HepG2 (cell line): ENCODE results near the gene OSGIN1. TPM values are rescaled to one million over a fixed set of nuclear protein-coding genes. Genes with fewer than 3 reads are reported as not detected.
A peak's percentile ranks its signal among the peaks of the same experiment; 100 is the strongest.

Experiments
- CCAR2 ChIP-seq: fragments of 200-400 bp; formaldehyde crosslinking; optimal IDR thresholded peaks from 2 replicates; pipeline ENCODE3; 2018; ENCODE audit warnings: low read depth, mild to moderate bottlenecking, low read length, moderate library complexity
- FOSL1 ChIP-seq: sonication (generic); formaldehyde crosslinking; IDR thresholded peaks from 2 replicates; pipeline ENCODE4 v1.9.0; 2021; ENCODE audit warnings: missing genetic modification reagents, borderline replicate concordance
- MBD4 ChIP-seq: IDR thresholded peaks from 2 replicates; pipeline ENCODE4 v1.6.1; 2012; ENCODE audit warnings: low read length, inconsistent platforms, borderline replicate concordance
- MBNL3 ChIP-seq: fragments of 250-450 bp; sonication (Bioruptor Pico); conservative IDR thresholded peaks from 2 replicates; pipeline ENCODE4 v1.8.0; 2022; ENCODE audit warnings: mild to moderate bottlenecking, inconsistent platforms
- NFE2 ChIP-seq: sonication (generic); formaldehyde crosslinking; IDR thresholded peaks from 2 replicates; pipeline ENCODE4 v1.4.0; 2020; ENCODE audit warnings: missing genetic modification reagents
- NFRKB ChIP-seq: fragments of 450-650 bp; IDR thresholded peaks from 2 replicates; pipeline ENCODE4 v1.6.1; 2017
- PAWR ChIP-seq: sonication (generic); formaldehyde crosslinking; IDR thresholded peaks from 2 replicates; pipeline ENCODE4 v1.4.0; 2020; ENCODE audit warnings: missing genetic modification reagents, mild to moderate bottlenecking, borderline replicate concordance
- RBM39 ChIP-seq: fragments of 200-400 bp; formaldehyde crosslinking; IDR thresholded peaks from one replicate; pipeline ENCODE4 v1.6.1; 2018; ENCODE audit warnings: antibody characterized with exemption, mild to moderate bottlenecking, low read depth, low read length; ENCODE audit not compliant: poor library complexity, severe bottlenecking
- REL ChIP-seq: sonication (generic); formaldehyde crosslinking; conservative IDR thresholded peaks from 2 replicates; pipeline ENCODE4 v1.8.0; 2022; ENCODE audit warnings: mild to moderate bottlenecking, missing genetic modification reagents, moderate library complexity
- SMAD1 ChIP-seq: sonication (generic); formaldehyde crosslinking; IDR thresholded peaks from 2 replicates; pipeline ENCODE4 v1.4.0; 2020; ENCODE audit warnings: missing genetic modification reagents, low read depth, mild to moderate bottlenecking, borderline replicate concordance
- SMAD3 ChIP-seq: sonication (generic); formaldehyde crosslinking; IDR thresholded peaks from 2 replicates; pipeline ENCODE4 v1.4.0; 2020; ENCODE audit warnings: missing genetic modification reagents
- SMC3 ChIP-seq: IDR thresholded peaks from 2 replicates; pipeline ENCODE4 v1.6.1; 2011; ENCODE audit warnings: low read length, improper control_type of control experiment
- SNAI1 ChIP-seq: sonication (generic); formaldehyde crosslinking; IDR thresholded peaks from 2 replicates; pipeline ENCODE4 v1.5.0; 2020; ENCODE audit warnings: mild to moderate bottlenecking, missing genetic modification reagents, borderline replicate concordance
- TAF1 ChIP-seq: sonication (generic); formaldehyde crosslinking; IDR thresholded peaks from 2 replicates; pipeline ENCODE4 v1.4.0; 2020; ENCODE audit warnings: missing genetic modification reagents
- TOE1 ChIP-seq: sonication (generic); formaldehyde crosslinking; IDR thresholded peaks from 2 replicates; pipeline ENCODE4 v1.4.0; 2020; ENCODE audit warnings: mild to moderate bottlenecking, missing genetic modification reagents
- TP53 ChIP-seq: sonication (generic); formaldehyde crosslinking; conservative IDR thresholded peaks from 2 replicates; pipeline ENCODE4 v1.4.0; 2020; ENCODE audit warnings: missing genetic modification reagents
- ZFP36L1 ChIP-seq: sonication (generic); formaldehyde crosslinking; IDR thresholded peaks from 2 replicates; pipeline ENCODE4 v1.8.0; 2022; ENCODE audit warnings: mild to moderate bottlenecking, missing genetic modification reagents, moderate library complexity
- ZNF251 ChIP-seq: sonication (generic); formaldehyde crosslinking; IDR thresholded peaks from 2 replicates; pipeline ENCODE4 v1.9.0; 2021; ENCODE audit warnings: mild to moderate bottlenecking, missing genetic modification reagents
- ZNF3 ChIP-seq: IDR thresholded peaks from 2 replicates; pipeline ENCODE4 v1.7.0; 2017; ENCODE audit warnings: inconsistent platforms
- ZNF326 ChIP-seq: sonication (generic); formaldehyde crosslinking; IDR thresholded peaks from 2 replicates; pipeline ENCODE4 v1.4.0; 2020; ENCODE audit warnings: missing genetic modification reagents, borderline replicate concordance
- polyA plus RNA-seq, 8 experiments: library from polyadenylated mRNA; depleted of rRNA in 3 of 8; stranded (reverse) in 7 of 8; unstranded in 1 of 8; fragments of >200 nt; fragmentation: Illumina TruSeq in 4 of 8; extraction: Trizol in 4 of 8; gene quantifications; 2 replicates each; pipeline versions ENCODE4 v1.2.1 to v1.2.3, GENCODE V29; 2011 to 2016; ENCODE audit warnings: low read depth in 4 of 8, missing spikeins in 1 of 8, mixed read lengths in 1 of 8; ENCODE audit not compliant: insufficient read depth in 1 of 8
- total RNA-seq, 5 experiments: library from RNA; depleted of rRNA; stranded (reverse); fragments of >200 nt; fragmentation: Illumina TruSeq; extraction: Trizol; gene quantifications; 2 replicates each; pipeline ENCODE4 v1.2.3, GENCODE V29; 2016; ENCODE audit warnings: low read depth in 1 of 5
- TF ChIP-seq, protein P1 (sequence below): sonication (generic); formaldehyde crosslinking; IDR thresholded peaks from 2 replicates; pipeline ENCODE4 v1.8.1; 2023; ENCODE audit warnings: mild to moderate bottlenecking, missing genetic modification reagents, borderline replicate concordance
- TF ChIP-seq, protein P2 (sequence below): sonication (generic); formaldehyde crosslinking; IDR thresholded peaks from 2 replicates; pipeline ENCODE4 v1.5.1; 2020; ENCODE audit warnings: mild to moderate bottlenecking, moderate library complexity, missing genetic modification reagents
- TF ChIP-seq, protein P3 (sequence below): sonication (generic); formaldehyde crosslinking; conservative IDR thresholded peaks from 2 replicates; pipeline ENCODE4 v1.8.0; 2022; ENCODE audit warnings: mild to moderate bottlenecking, moderate library complexity, missing genetic modification reagents
- TF ChIP-seq, protein P4 (sequence below): IDR thresholded peaks from 2 replicates; pipeline ENCODE4 v1.6.1; 2012; ENCODE audit warnings: inconsistent platforms
- TF ChIP-seq, protein P5 (sequence below): sonication (generic); formaldehyde crosslinking; IDR thresholded peaks from 2 replicates; pipeline ENCODE4 v1.4.0; 2020; ENCODE audit warnings: missing genetic modification reagents

The OSGIN1 gene
- total and polyA plus RNA-seq, 2 of the 13 experiments (the other 11 are each of a cell fraction or from before 2014, with no cell fraction given) = 20.5 to 27.1 TPM

DNA sequence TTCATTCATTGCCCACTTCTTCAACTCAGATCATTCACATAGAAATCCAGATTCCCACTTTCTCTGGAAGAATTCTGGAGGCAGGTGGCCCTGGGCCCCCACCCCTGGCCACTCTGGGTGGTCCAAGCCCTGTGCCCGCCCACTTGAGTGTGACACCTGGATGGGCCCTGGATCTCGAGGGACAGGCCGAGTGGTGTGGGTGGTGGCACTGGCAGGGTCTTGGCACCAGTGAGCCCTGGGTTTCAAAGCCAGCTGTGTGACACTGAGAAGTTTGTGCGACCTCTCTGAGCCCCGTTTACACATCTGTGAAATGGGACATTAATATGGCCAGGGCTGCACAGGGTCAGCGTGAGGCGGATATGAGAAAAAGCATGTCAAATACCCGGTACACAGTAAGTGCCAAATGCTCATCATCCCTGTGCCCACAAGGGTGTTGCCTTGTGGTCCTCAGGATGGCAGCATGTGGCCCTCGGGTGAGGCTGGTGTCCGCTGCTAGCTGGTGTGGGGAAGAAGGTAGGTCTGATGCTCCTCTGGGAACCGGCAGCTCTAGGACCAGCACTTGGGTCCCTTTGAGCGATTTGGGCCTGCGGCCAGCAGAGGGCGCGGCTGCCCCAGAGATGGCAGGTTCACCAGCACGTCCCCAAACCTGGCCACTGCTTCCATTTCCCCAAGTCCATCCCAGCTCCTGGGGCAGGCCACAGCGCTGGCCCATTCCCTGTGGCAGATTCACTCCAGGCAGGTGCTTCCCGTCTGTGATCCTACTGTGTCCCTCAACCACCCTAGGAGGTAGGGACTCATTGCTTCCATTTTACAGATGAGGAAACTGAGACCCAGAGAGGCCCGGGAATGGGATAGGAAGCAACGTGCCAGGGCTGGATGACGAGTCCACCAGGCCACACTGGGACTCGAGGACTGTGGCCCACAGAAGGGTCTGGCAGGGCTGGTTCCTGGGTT is 3.6 kb downstream of the OSGIN1 start (continued):
- no peak for TF ChIP-seq SMAD1 (CRISPR knock-in tag)
- TF ChIP-seq ZNF3 (CRISPR knock-in tag) = no peak
- no peak for TF ChIP-seq PAWR (CRISPR knock-in tag)
- TF ChIP-seq SMAD3 (CRISPR knock-in tag) = no peak
- TF ChIP-seq, protein P1, sequence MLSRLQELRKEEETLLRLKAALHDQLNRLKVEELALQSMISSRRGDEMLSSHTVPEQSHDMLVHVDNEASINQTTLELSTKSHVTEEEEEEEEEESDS (CRISPR knock-in tag) = no peak
- no peak for TF ChIP-seq REL (CRISPR knock-in tag)
- TF ChIP-seq, protein P2, sequence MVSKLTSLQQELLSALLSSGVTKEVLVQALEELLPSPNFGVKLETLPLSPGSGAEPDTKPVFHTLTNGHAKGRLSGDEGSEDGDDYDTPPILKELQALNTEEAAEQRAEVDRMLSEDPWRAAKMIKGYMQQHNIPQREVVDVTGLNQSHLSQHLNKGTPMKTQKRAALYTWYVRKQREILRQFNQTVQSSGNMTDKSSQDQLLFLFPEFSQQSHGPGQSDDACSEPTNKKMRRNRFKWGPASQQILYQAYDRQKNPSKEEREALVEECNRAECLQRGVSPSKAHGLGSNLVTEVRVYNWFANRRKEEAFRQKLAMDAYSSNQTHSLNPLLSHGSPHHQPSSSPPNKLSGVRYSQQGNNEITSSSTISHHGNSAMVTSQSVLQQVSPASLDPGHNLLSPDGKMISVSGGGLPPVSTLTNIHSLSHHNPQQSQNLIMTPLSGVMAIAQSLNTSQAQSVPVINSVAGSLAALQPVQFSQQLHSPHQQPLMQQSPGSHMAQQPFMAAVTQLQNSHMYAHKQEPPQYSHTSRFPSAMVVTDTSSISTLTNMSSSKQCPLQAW (CRISPR knock-in tag) = no peak; the same call in 1 of the 2 replicates
- no peak for TF ChIP-seq NFRKB
- 0 out of 2 replicates have a peak, but pooled peaks have one; percentile 12 for TF ChIP-seq ZNF326 (CRISPR knock-in tag)
- TF ChIP-seq, protein P3, sequence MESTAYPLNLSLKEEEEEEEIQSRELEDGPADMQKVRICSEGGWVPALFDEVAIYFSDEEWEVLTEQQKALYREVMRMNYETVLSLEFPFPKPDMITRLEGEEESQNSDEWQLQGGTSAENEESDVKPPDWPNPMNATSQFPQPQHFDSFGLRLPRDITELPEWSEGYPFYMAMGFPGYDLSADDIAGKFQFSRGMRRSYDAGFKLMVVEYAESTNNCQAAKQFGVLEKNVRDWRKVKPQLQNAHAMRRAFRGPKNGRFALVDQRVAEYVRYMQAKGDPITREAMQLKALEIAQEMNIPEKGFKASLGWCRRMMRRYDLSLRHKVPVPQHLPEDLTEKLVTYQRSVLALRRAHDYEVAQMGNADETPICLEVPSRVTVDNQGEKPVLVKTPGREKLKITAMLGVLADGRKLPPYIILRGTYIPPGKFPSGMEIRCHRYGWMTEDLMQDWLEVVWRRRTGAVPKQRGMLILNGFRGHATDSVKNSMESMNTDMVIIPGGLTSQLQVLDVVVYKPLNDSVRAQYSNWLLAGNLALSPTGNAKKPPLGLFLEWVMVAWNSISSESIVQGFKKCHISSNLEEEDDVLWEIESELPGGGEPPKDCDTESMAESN = peak; percentile 52; the same call in 1 of the 2 replicates
- no peak for TF ChIP-seq MBNL3 (CRISPR knock-in tag)
- peak; percentile 53; the same call in 1 of the 2 replicates for TF ChIP-seq SMC3
- no peak for TF ChIP-seq TOE1
- peak; percentile 44; the same call in 1 of the 2 replicates for TF ChIP-seq ZNF251
- no peak for TF ChIP-seq TAF1 (CRISPR knock-in tag)
- TF ChIP-seq FOSL1 (CRISPR knock-in tag) = no peak
- no peak for TF ChIP-seq CCAR2
- TF ChIP-seq NFE2 = no peak
- TF ChIP-seq, protein P4, sequence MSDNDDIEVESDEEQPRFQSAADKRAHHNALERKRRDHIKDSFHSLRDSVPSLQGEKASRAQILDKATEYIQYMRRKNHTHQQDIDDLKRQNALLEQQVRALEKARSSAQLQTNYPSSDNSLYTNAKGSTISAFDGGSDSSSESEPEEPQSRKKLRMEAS = peak; percentile 47; the same call in 1 of the 2 replicates
- no peak for TF ChIP-seq TP53 (CRISPR knock-in tag)
- TF ChIP-seq, protein P5, sequence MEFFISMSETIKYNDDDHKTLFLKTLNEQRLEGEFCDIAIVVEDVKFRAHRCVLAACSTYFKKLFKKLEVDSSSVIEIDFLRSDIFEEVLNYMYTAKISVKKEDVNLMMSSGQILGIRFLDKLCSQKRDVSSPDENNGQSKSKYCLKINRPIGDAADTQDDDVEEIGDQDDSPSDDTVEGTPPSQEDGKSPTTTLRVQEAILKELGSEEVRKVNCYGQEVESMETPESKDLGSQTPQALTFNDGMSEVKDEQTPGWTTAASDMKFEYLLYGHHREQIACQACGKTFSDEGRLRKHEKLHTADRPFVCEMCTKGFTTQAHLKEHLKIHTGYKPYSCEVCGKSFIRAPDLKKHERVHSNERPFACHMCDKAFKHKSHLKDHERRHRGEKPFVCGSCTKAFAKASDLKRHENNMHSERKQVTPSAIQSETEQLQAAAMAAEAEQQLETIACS (CRISPR knock-in tag) = no peak
- no peak for TF ChIP-seq SNAI1 (CRISPR knock-in tag)
- TF ChIP-seq RBM39 = no peak
- TF ChIP-seq MBD4 = no peak
- no peak for TF ChIP-seq ZFP36L1 (CRISPR knock-in tag)
